ENCODE measurements around the gene JMJD1C.
"Not testable (repeated sequence)": the region's sequence is repeated elsewhere in the genome, so short reads cannot be mapped to it uniquely, and the experiment has no call there.

The JMJD1C gene

GRCh38 chr10:63465293-63466143 is at the start of gene JMJD1C:
TSS of gene JMJD1C (minus strand) at chr10:63465977. CDS start at chr10:63465662, 315 bp downstream.
- peak; percentile 34 to 80 (median 54) for DNase-seq

DNA sequence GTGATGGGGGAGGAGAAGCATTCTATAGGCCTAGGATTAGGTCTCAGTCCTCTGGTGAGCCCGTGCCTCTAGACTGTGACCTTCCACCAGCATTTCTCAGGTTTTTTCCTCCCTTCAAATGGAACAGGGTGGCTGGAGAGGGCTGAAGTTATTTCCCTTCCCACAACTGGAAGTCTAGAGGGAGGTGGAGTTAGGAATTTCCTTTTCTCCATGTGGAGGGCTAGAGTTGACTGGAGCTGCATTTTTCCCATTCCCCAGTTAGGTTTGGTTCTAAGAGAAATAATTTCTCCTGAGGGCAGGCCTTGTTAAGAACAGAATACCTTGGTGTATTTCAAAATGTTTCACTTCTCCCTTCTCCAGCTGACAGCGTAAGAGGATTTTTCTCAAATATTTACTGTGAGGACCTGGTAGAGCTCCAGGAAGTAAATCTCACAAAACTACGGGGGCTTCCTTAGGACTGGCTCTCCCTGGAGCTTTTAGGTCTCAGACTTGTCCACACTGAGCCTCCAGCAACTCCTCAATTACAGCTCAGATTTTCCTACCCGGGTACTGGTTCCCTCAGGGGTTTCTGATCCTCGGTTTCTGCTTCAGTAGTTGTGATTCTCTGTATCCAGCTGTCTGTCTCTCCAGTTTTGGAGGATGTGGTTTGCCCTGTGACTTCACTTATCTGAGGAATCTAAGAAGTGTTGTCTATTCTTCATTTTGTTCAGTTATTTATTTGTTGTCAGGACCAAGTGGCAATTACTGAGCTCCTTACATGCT is 49.4 kb upstream of the JMJD1C start:
- peak in 2 of 6 experiments; percentile 9 to 13 for DNase-seq

DNA sequence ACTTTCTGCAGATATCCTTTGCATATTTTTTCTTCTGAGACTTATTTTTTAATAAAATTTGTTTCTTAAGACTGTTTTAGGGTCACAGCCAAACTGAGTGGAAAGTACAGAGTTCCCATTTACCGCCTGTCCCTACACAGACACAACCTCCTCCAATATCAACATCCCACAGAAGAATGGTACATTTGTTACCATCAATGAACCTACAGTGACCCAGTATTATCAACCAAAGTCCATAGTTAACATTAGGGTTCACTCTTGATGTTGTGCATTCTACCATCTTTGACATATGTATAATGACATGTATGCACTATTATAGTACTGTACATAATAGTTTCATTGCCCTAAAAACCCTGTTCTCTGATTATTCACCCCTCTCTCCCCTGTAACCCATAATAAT is 40.8 kb upstream of the JMJD1C start:
- DNase-seq: no peak

- no peak for DNase-seq
These were observed 39.8 kb upstream of the JMJD1C start for GRCh38 chr10:63505562-63505961.

DNA sequence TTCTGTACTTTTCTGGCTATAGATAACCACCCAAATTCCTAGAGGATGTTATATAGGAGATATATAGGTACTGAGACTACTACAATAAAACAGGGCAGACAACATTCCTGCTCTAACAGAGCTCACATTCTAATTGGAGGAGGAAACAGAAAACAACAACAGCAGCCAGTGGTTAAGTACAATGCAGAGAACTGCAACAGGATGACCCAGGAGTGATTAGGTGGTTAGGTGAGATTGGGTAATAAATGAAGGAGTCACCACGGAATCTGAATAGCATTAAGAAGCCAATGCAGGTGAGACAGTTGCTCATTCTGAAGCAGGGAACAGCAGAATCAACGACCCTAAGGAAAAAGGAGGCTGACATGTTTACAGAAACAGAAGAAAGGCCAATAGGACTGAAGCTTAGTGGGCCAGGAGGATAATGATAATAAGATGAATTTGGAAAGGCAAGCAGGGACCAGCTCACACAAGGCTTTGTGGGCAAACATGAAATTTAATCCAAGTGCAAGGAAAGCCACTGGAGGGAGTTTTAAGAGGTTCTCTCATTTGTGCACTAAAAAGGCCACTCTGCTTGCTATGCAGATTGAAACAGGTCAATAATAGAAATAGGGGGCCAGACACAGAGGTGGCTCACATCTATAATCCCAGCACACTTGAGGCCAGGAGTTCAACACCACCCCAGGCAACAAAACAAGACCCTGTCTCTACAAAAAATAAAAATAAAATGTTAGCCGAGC is 38.5 kb upstream of the JMJD1C start:
- no peak for DNase-seq

- DNase-seq: no peak
These were observed 37.6 kb upstream of the JMJD1C start for GRCh38 chr10:63503395-63503794.

DNA sequence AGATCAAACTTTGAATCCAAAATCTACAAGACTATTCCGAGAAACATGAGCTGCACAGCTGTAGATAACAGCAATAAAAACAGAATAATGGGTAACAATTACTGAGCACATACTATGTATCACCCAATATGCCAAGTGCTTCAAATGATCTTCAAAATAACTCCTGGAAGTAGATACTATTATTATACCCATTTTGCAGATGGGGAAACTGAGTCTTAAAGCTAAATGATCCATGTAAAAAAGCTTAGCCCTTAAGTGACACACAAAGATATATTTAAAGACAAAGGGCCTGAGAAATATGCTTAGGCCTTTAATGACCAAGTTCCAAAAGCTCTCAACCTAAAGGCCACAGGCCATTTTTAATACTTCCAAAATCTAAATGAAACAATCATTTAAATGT is 37.1 kb upstream of the JMJD1C start:
- DNase-seq: no peak

DNA sequence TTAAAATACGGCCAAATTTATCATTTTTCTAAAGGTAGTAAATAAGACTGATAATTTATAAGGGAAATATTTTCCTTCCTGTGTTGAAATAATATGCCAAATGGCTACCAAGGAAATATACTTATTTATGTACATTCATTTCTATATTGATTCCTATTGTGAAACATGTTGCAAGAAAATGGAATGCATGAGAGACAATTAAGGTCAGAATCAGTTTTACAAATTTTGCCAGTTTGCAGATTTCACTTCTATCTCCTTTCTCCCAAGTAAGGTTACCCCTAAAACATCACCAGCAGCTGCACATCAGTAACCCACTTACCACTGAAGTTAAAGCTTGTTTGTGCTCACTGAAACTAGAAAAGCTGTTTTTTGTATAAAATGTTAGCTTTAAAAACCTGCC is 36.2 kb upstream of the JMJD1C start:
- DNase-seq: no peak

GRCh38 chr10:63500551-63500950 is 34.8 kb upstream of the JMJD1C start:
- not testable (repeated sequence) for DNase-seq

DNA sequence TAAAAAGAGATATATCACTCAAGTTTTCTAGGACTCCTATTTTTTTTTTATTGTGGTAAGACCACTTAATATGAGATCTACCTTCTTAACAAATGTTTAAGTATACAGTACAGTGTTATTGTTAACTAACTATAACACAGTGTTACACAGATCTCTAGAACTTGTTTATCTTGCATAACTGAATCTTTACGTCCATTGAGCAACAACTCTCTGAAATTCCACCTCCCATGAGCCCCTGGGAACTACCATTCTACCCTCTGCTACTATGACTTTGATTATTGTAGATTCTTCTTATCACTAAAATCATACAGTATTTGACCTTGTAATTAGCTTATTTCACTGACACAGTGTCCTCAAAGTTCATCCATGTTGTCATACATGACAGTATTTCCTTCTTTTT is 32.9 kb upstream of the JMJD1C start:
- no peak for DNase-seq

DNA sequence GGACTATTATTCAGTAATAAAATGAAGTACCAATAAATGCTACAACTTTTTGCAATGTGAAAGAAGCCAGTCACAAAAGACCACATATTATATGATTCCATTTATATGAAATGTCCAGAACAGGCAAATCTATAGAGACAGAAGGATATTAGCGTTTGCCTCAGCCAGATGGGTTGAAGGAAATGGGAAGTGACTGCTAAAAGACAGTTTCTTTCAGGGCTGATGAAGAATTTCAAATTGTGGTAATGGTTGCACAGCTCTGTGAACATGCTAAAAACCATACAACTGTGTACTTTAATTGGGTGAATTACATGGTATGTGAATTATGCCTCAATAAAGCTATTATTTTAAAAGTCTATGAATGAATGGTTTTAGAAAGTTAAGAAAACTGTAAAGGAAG is 31.5 kb upstream of the JMJD1C start:
- DNase-seq: no peak

GRCh38 chr10:63496561-63496960 is 30.8 kb upstream of the JMJD1C start:
- no peak for DNase-seq

DNA sequence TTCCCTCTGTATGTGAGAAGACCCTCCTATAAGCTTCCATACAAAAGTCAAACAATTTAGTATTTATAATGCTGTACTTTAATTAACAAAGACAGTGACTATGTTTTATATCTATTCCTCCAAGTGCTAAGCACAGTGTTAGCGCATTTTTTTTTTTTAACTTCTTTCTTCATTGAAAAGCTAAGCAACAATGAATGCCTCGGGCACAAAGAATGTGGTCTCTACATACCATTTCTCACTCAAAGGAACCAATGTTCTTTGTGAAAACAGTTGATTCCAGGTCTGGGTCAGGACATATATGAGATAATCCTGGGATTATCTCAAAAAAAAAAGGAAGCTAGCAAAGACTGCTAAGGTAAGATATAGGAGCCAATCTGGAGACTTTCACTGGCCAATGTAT is 29.2 kb upstream of the JMJD1C start:
- no peak for DNase-seq

- no peak for DNase-seq
These were observed 27.2 kb upstream of the JMJD1C start for GRCh38 chr10:63493004-63493403.

DNA sequence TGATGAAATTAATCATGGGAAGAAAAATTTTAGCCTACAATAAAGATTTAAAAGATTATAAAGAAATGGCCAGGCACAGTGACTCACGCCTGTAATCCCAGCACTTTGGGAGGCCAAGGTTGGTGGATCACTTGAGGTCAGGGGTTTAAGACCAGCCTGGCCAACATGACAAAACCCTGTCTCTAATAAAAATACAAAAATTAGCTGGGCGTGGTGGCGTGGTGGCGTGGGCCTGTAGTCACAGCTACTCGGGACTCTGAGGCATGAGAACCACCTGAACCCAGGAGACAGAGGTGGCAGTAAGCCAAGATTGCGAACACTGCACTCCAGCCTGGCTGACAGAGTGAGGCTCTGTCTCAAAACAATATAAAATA is 26.5 kb upstream of the JMJD1C start:
- DNase-seq: not testable (repeated sequence)

GRCh38 chr10:63491588-63492316 is 26.0 kb upstream of the JMJD1C start:
- no peak for DNase-seq

DNA sequence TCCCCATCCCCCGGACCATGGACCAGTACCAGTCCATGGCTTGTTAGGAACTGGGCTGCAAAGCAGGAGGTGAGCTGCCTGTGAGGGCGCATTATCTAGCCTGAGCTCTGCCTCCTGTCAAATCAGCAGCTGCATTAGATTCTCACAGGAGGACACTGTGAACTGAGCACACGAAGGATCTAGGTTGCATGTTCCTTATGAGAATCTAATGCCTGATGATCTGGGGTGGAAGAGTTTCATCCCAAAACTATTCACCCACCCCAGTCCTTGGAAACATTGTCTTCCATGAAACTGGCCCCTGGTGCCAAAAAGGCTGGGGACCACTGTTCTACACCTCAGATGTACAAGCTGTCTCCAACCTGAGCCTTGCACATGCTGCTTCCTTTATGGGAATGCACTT is 24.1 kb upstream of the JMJD1C start:
- no peak for DNase-seq

DNA sequence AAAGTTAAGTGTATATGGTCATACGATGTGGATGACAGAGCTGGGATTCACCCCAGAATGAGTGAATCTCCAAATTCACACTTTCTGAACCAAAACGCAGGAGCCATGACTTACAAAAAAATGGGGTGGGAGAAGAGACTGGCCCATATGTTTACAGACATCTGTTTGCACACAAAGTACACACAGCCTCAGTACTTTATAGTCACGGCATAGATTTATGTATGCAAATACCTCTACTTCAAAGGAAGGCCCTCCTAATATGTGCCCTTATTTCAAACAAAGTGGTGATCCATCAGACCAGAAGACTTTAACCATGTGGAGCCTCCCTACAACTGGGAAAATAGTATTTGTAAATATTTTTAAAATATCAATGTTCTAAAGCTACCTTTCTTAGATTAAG is 22.2 kb upstream of the JMJD1C start:
- no peak for DNase-seq

GRCh38 chr10:63483983-63484382 is 18.2 kb upstream of the JMJD1C start:
- no peak for DNase-seq

GRCh38 chr10:63481815-63482421 is 16.1 kb upstream of the JMJD1C start:
- DNase-seq: no peak

DNA sequence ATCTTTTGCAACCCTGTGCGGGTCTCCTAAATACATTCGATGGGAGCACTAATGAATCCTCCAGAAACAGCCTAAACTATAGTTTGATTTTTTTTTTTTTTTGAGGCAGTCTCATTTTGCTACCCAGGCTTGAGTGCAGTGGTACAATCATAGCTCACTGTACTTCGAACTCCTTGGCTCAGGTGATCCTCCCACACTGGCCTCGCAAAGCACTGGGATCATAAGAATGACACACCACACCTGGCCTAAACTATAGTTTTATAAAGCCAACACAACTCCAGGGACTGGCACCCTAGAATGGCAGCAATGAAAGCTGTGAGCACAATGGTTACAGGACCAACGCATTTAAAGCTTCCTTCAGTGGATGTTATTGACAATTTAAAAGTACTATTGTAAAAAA is 14.5 kb upstream of the JMJD1C start:
- DNase-seq: no peak

GRCh38 chr10:63478564-63478963 is 12.8 kb upstream of the JMJD1C start:
- DNase-seq: no peak

Measured in stimulated activated naive CD4-positive, alpha-beta T cell (primary cell).